22Rv1 (cell line): ENCODE results near the gene GALNT8.

ENCODE experiments used
- H3K27ac ChIP-seq: fragments of 450-650 bp; 2 replicates; pipeline ENCODE4 v1.5.1; 2017
- ZFX ChIP-seq: fragments of 450-650 bp; IDR thresholded peaks from 2 replicates; pipeline ENCODE4 v1.6.1; 2017; ENCODE audit warnings: antibody characterized with exemption, borderline replicate concordance
- TF ChIP-seq, protein P1 (sequence below): fragments of 450-650 bp; IDR thresholded peaks from 2 replicates; pipeline ENCODE4 v1.5.1; 2017; ENCODE audit warnings: mild to moderate bottlenecking

The GALNT8 gene

DNA sequence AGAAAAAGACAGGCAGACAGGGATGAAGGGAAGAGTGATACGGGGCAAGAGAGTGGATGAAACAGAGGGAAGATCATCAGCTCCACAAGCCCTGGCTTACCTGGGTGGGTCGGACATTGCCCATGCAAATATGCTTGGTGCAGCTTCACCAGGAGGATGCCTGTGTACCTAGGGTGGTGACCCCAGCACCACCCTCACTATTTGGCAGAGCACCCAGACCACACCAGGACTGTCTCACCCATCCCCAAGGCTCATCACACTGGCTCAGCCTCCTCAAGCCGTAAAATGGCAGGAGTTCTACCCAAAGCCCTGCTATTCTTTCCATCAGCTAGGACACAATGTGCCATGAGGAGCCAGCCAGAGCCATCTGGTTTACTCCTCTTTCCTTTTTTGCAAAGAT, 3.0 kb downstream of the GALNT8 start:
- H3K27ac ChIP-seq = no peak overlapping the region
- TF ChIP-seq, protein P1, sequence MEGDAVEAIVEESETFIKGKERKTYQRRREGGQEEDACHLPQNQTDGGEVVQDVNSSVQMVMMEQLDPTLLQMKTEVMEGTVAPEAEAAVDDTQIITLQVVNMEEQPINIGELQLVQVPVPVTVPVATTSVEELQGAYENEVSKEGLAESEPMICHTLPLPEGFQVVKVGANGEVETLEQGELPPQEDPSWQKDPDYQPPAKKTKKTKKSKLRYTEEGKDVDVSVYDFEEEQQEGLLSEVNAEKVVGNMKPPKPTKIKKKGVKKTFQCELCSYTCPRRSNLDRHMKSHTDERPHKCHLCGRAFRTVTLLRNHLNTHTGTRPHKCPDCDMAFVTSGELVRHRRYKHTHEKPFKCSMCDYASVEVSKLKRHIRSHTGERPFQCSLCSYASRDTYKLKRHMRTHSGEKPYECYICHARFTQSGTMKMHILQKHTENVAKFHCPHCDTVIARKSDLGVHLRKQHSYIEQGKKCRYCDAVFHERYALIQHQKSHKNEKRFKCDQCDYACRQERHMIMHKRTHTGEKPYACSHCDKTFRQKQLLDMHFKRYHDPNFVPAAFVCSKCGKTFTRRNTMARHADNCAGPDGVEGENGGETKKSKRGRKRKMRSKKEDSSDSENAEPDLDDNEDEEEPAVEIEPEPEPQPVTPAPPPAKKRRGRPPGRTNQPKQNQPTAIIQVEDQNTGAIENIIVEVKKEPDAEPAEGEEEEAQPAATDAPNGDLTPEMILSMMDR = no peak
- no peak for TF ChIP-seq ZFX

DNA sequence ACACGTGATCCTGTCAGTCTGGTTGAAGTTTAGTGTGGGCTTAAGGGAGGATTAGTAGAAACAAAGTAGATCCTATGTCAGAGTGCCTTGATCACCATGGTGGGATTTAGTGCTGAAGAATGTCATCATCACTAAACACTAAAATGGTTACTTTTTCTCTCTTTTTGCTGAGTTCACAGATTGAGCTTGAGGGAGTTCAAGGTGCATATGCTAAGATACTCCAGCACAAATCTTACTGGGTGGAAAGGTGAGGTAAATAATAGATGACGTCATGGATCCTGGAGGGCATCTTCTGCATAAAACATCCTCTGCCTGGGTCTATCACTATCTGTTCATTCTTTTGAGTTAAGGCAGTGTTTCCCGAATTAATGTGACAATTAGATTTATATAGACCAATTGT, 4.9 kb downstream of the GALNT8 start:
- no peak overlapping the region for H3K27ac ChIP-seq
- TF ChIP-seq, protein P1 = no peak
- no peak for TF ChIP-seq ZFX

- no peak overlapping the region for H3K27ac ChIP-seq
- TF ChIP-seq ZFX = no peak
- TF ChIP-seq, protein P1 = no peak
Measured at GRCh38 chr12:4734625-4735340, 14.6 kb downstream of the GALNT8 start.

DNA sequence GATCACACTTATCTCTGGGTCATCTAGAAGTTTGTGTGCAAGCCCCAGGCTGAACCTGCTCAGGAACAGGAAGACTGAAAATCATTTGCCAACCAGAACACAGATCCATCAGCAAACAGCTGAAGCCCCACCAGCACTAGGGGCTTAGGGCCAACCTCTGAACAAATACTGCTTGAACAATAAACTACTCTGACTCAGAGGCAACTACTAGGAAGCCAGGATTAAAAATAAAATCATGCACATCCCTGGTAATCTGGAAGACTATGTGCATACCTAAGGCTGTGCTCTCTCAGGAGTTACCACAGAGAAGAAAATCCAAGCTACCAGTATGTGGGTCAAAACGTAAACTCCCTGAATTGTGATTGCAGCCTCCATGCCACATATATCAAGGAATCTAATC, 15.9 kb downstream of the GALNT8 start:
- TF ChIP-seq, protein P1 = no peak
- no peak for TF ChIP-seq ZFX
- H3K27ac ChIP-seq = no peak overlapping the region

DNA sequence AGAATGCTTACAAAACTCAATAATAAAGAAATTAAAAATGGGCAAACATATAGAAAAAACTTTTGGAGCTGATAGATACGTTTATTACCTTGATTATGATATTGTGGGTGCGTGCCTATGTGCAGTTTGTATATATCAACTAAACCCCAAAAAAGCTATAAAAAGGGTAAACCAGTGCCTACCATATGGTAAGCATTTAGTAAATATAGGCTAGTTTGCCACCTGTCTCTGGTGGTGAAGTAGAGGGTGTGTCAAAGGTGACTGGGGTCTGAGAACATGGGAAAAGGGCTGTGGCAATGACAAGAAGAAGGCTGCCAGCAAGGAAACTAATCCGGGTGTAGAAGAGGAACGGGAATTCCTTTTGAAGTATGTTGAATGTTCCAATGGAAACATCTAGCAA, 18.3 kb downstream of the GALNT8 start:
- no peak overlapping the region for H3K27ac ChIP-seq
- no peak for TF ChIP-seq ZFX
- TF ChIP-seq, protein P1 = no peak

DNA sequence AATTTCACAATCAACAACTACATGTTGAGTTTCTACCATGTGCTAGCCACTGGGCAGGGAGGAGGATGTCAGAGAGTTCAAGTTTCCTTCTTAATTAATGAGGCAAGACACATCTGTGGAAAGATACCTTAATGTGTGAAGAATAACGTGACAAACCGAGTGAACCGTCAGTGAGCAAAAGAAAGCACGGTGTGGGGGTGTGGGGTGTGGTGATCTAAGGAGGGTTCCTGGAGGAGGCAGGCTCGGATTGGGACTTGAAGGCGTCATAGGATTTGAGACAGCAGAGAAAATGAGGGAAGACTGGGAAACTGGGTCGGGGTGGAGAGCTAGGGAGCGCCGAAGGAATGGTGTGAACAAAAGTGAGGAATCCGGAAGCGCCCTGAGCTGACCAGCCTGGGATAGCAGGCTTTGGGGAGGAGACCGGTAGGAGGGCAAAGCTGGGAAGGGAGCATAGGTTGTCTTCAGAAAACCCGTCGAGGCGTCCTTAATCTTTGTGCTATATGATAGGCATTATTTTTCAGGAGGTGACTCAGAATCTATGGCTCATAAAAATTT, 22.3 kb downstream of the GALNT8 start:
- H3K27ac ChIP-seq = no peak overlapping the region
- TF ChIP-seq, protein P1 = no peak
- no peak for TF ChIP-seq ZFX

DNA sequence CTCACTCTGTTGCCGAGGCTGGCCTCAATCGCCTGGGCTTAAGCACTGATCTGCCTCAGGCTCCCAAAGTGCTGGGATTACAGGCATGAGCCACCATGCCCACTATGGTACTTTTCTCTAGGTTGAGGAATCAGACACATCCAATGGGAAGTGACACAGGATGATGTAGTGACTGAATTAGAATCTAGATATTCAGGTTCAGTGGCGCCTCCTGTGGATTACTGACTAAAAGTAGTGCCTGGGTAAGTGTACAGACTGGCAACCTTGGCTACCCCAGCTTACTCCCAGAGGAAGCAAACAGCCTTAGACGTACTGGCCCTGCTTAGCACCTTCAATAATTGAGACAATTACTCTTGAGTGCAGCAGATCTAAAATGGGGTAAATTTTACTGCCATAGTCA, 22.8 kb downstream of the GALNT8 start:
- no peak overlapping the region for H3K27ac ChIP-seq
- TF ChIP-seq, protein P1 = no peak
- TF ChIP-seq ZFX = no peak
